Midbrain (tissue), 1 donor: ENCODE data around the gene TRAPPC3L.

Experiments used
- DNase-seq: peaks from one replicate; lab custom pipeline; 2025; lab: John Stamatoyannopoulos, UW

Gene TRAPPC3L

DNA sequence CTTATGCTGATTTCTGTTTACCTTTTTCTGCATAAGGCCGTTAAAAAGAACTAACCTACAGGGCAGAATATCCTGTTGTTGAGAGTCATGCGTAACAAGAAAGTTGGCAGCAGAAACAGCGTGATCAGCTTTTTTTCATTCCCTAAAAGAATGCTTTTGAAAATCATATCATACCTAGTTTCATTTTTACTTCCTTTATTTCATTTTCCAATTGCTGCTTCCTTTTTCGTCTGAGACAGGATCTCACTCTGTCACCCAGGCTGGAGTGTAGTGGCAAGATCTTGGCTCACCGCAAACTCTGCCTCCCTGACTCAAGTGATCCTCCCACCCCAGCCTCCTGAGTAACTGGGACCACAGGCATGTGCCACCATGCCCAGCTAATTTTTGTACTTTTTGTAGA, 80.2 kb downstream of the TRAPPC3L start:
- no peak for DNase-seq

GRCh38 chr6:116463301-116463700, 82.2 kb downstream of the TRAPPC3L start:
- no peak for DNase-seq

- DNase-seq = no peak
Observed at GRCh38 chr6:116461932-116462885, 83.3 kb downstream of the TRAPPC3L start.

DNA sequence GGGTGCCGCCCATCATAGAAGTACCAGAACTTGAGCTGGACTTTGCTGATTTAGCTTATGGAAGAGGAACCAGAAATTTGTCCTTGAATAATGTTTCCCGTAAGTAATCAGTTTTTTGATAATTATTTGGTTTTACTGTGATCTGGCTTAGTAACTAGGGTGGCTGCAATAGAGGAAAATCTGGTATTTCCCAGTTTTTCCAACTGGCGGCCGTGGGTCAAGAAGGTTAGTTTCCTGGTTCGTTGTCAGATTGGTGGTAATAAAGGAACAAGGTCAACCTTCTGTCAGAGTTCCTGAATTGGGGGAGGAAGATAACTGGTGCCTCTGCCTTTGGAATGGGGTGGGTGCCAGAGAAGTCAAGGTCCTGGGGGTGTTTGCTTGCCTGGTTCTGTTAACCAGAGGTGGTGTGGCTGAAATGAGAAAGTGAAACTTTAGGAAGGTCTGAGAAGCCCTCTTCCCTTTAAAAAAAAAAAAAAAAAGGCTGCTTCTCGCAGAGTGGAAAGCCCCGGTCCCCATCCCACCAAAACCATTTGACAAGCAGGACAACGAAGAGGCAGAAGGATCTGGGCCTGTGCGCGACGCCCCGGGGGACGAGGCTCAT, 84.1 kb downstream of the TRAPPC3L start, which contains the start of gene CALHM6:
CALHM6 (plus strand) TSS at position 45 of the 601 bp plus-strand sequence; CDS start at position 600, 555 bp downstream.
- DNase-seq = no peak

DNA sequence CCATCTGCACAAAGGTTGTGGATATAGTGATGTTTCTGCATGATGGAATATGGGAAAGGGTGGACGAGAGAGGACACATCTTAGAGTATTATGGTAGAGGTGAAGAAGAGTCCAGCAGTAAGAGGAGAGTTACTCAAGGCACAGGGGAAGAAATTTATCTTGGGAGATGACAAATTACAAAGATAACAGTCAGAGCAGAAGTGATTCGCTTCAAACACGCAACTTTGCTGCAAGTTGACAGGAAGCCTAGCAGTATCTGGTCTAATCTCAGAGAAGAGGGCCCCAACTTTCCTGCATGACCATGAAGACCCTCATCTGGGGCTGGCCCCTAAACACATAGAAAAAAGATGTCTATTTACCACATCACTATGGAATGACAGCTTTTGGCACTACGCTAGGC, 85.6 kb downstream of the TRAPPC3L start:
- no peak for DNase-seq

DNA sequence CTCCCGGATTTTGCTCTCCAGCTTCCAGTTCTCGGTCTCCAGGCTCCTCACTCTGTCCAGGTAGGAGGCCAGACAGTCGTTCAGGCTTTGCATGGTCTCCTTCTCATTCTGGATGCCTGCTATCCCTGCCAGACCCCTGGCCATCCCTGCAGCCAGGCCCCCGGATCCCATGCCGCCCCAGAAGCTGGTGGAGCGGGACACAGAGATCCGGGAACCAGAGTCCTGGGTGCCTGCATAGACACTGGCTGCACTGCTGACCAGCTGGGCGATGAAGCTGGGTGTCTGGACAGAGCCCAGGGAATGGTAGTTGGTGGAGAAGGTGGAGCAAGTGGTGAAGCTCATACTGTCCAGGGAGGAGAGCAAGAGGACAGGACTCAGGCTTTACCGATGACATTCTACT, 87.2 kb downstream of the TRAPPC3L start:
- no peak for DNase-seq

GRCh38 chr6:116456927-116457326, 88.6 kb downstream of the TRAPPC3L start:
- DNase-seq = no peak

DNA sequence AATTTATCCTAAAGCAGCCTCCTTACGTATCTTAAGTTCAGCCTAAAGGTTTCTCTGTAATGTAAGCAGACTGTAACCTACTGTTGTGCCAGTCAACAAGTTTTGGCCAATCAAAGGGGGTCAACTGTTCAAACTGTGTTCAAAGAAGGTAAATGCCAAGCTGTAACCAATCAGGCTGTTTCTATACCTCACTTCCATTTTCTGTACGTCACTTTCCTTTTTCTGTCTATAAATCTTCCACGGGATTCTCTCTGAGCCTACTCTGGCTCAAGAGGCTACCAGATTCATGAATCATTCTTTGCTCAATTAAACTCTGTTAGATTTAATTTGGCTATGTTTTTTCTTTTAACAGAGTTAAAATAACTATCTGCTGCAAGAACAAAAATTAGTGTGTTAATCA, 89.4 kb downstream of the TRAPPC3L start:
- DNase-seq = no peak

GRCh38 chr6:116452531-116452930, 93.0 kb downstream of the TRAPPC3L start:
- DNase-seq = no peak

- DNase-seq = no peak
Observed at GRCh38 chr6:116451916-116452315, 93.6 kb downstream of the TRAPPC3L start.

DNA sequence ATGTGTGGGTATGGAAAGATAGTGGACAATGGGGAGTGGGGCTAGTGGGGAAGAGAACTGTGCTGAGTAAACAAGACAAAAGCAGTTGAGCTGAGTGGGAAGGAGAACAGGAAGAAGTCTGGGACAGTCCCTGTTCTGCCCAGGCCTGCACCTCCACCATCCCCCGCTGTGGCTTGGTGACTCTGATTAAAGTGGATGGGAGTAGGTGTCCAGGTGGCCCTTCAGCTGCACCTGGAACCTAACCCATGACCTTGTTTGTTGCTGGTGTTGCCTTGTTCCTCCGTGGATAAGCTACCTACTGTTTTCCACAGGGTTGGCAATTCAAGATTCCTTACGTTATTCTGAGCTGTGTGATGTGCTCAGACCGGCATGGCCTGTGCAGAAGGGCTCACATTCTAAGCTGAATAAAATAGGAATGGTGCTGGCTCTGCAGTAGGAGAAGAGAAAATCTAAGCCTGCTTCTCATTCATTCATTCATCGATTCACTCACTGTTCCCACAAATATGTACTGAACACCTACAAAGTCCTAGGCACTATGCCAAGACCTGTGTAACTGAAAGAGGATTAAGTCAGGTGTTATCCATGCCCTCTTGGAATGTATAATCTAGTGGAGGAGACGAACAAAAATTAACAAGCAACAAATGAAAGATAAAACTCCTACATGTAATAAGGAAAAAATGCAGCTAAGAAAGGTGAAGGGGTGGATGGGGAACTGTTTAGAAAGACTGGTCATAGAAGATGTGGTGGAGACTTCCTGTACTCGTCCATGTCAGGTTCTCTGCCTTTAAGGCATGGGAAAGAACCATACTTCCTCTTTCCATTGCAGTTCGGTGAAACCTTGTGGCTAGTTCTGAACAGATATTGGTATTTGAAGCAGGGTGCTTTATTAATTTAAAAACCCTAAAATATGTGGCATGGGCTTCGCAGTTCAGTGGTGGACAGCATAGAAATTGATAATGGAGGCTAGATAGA, 94.4 kb downstream of the TRAPPC3L start:
- peak; percentile 6 for DNase-seq

DNA sequence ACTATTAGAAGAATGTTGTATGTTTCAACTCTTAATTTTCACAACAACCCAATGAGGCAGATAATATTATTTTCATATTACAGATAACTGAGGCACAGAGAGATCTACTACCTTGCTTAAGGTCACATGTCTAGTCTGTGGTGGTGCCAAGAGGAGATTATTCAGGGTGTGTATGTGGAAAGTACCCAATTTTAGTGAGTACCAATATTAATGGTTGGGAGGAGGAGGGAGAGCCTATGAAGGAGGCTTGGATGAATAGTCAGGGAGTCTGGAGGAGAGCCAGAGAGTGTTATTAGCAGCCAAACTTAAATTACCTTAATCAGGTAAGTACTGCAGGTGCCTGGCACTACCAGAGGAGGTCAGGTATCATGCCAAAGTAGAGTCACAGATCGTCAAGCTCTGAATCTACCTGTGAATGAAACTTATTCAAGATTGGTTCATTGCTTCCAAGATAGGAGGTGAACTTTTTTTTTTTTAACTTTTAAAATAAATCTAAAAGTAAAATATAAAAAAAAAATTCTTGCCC, 95.2 kb downstream of the TRAPPC3L start:
- no peak for DNase-seq

- DNase-seq = no peak
Observed at GRCh38 chr6:116449565-116449964, 95.9 kb downstream of the TRAPPC3L start.

- DNase-seq = no peak
Observed at GRCh38 chr6:116447496-116448011, 97.9 kb downstream of the TRAPPC3L start.

- no peak for DNase-seq
Observed at GRCh38 chr6:116447052-116447451, 98.4 kb downstream of the TRAPPC3L start.

GRCh38 chr6:116446399-116446798, 99.1 kb downstream of the TRAPPC3L start:
- no peak for DNase-seq

DNA sequence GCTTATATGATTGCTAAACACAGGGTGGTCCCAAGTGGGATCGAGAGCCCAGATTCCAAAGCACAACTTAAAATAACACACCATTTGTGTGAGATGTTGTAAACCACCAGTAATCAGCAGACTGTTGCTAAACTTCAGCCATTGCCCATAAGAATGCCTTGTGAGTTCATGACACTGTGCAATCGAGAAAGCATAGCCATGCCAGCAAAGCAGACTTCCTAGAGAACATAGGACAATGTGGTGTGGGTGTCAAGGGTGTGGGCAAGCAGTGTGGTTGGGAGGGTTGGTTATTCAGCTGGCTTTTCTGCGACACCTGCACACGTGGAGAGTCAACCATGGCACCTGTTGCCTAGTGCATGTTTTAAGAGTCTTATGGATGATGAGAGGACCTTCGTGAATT, 100.4 kb downstream of the TRAPPC3L start:
- DNase-seq = no peak
